Suppressor macrophage (primary cell): ENCODE results near the gene CLMN.
A peak's percentile ranks its signal among the peaks of the same experiment; 100 is the strongest.

Source experiments
- DNase-seq, 4 experiments: peaks; one replicate each; pipeline ENCODE4 v3.0.0-alpha.2; 2020 to 2022

Gene CLMN

DNA sequence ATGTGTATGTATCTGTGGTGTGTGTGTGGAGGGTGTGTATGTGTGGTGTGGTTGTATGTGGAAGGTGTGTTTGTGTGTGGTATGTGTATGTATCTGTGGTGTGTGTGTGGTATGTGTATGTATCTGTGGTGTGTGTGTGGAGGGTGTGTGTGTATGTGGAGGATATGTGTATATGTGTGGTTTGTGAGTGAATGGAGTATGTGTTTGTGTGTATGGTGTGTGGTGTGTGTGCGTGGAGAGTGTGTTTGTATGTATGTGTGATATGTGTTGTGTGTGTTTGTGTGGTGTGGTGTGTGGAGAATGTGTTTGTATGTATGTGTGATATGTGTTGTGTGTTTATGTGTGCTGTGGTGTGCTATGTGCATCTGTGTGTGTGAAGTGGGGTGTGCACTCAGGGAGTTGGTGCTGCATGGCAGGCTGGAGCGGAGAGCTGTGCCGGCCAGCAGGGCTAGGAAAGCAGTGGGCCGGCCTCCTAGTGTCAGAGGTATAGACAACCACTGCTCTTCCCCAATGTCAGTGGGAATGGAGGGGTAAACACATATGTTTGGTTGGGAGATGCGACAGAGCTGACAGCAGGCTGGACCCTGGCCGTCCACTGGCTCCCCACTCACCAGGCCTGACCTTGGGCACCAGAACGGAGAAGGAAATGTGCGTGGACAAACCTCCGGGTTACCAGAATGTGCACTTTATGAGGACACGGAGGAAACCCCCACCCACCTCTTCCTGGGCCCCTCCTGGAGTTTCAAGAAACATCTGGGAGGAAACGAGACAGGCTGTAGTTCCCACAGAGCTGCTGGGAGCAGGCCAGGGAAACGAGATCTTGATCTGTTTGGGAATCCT, 60.7 kb downstream of the CLMN start:
- peak; percentile 48 to 83 (median 72) for DNase-seq

DNA sequence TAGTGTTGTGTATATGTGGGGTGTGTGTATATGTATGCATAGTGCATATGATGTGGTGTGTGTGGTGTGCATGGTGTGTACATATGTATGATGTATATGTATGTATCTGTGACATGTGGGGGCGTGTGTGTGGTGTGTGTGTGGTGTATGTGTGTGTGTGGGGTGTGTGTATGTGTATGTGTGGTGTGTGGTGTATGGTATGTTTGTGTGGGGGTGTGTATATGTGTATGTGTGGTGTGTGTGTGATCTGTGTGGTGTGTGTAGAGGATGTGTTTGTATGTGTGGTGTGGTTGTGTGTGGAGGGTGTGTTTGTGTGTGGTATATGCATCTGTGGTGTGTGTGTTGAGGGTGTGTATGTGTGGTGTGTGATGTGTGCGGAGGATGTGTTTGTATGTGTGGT, 61.6 kb downstream of the CLMN start:
- DNase-seq, result no peak

DNA sequence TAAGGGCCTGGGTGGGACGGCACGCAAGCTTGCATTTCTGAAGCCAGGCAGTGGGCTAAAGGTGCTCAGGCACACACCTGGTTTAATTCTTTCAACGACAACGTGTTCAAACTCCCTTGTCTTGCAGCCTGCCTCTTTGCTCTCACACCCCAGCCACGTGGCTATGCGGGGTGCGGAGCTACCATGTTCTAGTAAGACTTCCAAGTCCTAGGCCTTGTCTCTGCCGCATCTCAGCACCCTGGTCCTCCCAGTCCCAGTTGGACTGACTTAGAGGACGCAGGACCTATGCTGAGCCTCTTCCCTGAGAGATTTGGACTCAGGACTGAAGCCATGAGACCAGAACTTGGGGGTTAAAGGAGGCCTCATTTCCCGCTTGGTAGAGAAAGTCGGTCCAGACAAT, 62.2 kb downstream of the CLMN start:
- no peak for DNase-seq

DNA sequence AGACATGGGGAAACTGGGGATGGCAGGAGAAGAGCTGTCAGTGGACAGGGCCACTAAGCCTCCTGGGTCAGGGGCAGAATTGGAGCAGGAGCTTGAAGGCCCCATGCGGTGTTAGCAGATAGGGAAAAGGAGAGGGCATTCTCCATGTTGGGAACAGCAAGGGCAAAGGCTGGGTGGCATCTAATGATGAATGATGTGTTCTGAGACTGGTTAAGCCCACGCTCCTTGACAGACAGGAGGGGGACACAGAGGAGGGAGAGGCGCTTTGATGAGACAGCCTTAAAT, 63.0 kb downstream of the CLMN start:
- no peak for DNase-seq

DNA sequence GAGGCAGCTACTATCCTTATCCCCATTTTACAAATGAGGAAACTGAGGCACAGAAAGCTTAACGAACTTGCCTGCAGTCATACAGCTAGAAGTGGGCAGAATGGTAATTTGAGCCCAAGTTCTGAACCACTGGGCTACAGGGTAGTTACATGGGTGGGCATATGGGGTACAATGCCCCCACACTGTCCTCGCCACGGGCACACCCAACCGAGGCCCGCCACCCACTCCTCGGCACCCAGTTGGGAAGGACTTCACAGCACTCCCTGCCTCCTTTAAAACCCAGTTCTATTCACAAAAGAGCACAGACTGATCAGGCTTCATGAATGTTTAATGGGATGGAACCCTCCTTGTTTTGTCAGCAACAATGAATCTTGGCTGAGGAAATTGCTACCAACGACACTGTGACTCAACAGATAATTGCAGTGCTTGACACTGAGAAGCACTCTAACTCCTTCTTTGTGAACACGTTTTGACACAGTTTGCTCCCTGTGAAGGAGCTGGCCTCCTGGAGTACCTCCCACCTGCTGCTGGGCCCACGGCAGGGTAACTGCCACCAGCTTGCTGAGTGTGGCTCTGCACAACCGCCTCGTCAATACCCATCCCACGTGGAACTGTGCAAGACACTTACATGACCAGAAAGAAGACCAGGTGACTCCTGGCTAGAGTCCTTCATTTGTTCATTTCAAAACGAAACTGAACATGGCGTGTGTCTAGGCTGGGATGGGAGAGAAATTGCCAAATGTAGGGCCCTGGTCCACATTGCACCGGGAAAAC, 63.5 kb downstream of the CLMN start:
- peak in 3 of 4 experiments; percentile 23 to 45 (median 29) for DNase-seq

DNA sequence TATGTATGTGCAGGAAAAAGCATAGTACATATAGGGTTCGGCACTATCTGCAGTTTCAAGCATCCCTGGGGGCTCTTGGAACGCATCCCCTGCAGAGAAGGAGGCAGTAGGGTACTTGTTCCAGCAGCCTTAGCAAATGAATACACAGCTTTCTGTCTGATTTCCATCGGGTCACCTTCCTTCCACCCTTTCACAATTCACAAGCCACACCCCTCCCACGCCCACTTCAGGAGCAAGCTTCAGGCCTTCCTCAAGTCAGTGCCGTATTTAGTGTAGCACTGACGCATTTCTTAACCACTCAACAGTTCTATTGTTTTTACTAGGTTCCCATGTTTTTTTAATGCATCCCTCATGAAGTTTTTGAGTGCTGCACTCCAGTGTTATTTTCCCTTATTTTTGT, 64.2 kb downstream of the CLMN start:
- DNase-seq, result peak; percentile 88 to 94 (median 93)

DNA sequence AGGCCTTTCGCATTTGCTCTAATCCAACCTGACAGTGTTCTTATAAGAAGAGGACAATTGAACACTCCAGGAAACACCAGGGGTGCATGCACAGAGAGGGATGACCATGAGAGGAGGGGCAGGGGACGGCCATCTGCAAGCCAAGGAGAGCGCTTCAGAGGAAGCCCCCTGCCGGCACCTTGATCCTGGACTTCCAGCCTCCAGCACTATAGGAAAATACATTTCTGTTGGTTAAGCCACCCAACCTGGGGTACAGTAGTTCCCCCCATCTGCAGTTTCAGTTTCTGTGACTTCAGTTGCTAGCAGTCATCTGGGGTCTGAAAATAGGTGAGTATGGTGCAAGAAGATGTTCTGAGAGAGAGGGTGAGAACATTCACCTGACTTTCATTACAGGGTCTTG, 64.7 kb downstream of the CLMN start:
- no peak for DNase-seq

DNA sequence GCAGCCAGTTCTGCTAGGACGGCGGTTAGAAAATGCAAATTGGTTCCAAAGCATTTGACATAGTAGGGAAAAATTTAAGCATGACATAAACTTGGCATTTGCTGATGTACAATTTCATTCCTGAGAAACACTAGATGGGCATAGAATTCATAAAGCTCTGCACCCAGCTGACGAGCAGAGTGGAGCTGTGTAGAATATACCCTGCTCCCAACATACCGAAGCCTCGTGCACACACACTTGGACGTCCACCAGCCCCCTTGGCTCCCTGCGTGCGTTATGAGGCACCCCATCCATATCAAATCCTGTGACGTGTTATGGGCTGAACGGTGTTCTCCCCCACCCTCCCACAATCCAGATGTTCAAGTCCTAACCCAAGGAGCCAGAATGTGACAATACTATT, 65.4 kb downstream of the CLMN start:
- DNase-seq, result no peak

DNA sequence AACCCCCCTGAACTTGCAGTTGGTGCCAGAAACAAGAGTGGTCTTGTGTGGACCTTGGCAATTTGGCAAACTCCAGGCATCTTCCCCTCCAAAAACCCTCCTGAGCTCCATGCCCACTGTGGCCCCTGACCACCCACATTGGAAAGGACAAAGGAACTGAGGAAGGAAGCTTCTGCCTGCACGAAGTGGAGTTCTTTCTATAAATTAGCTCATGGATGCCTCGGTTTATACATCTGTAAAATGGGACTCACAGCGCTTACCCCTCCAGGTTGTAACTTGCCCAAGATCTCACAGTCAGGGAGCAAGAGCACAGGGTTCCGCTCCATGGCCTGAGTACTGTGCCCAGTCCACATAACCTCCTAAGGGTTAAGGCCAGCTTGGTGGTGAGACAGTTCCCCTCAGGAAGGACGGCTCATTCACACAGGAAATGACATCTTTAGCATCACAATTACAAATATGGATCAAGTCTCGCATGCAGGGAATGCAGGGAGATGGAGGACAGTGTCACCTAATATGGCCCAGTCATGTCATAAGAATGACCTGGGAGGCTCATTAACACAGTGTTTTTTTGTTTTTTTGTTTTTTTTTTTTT, 66.6 kb downstream of the CLMN start:
- peak in 3 of 4 experiments; percentile 11 to 37 (median 16) for DNase-seq

DNA sequence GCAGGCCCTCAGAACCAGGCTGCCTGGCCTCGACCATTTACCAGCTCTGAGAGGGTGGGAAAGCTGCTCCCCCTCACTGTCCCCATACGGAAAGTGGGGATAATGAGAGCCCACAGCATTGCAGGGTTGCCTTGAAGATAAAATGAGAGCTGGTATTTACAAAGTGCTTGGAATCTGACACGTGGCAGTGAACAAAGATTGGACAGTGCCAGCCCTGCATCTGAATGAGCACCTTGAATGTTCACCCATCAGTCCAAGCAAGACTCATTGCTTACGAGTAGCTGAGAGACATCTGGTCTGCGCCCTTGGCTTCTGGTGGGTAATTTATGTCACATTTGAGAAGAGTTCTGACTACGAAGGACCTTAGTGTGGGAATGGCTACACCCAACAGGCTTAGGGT, 67.5 kb downstream of the CLMN start:
- no peak for DNase-seq

DNA sequence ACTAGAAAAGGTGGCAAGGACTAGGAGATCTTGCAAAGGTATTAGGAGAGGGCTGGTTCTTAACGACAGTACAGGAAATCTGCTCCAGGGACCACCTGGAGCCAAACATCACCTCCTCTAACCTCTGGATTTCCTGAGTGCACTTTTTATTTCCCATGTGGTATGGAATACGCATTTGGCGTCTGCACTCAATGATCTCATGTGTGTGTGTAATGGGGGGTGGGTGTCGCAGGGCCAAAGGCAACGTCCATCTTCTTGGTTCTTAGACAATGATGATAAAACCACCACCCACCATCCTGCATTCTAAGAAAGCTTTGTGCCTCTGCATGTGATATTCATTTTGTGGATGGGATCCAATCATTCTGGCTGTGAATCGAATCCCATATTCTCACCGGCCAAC, 68.8 kb downstream of the CLMN start:
- DNase-seq, result no peak

DNA sequence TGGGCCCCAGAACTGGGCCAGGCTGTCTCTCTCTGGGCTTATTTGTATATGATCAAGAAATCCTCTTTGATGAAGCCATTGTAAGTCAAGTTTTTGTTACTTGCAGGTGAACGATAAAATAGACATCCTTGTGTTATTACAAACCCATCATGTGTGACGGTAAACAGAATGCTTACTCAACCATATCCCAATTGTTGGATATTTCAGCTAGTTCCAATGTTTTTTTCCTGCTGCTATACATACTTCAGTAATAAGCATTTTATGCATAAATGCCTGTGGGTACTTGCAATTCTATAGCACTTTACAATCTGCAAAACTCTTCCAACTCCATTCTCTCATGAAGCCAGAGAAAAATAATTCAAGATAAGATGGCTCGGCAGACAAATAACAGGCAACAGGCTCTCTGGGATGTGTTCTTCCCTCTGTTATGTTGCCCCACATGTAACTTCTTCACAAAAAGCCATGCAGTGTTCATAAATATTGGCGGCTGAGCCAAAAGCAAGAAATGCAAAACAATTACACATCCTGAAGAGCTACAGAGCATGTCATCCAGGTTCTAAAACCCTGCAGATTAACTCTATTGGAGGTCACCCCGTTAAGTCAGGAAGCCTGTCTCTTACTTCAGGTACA, 69.5 kb downstream of the CLMN start:
- no peak for DNase-seq

DNA sequence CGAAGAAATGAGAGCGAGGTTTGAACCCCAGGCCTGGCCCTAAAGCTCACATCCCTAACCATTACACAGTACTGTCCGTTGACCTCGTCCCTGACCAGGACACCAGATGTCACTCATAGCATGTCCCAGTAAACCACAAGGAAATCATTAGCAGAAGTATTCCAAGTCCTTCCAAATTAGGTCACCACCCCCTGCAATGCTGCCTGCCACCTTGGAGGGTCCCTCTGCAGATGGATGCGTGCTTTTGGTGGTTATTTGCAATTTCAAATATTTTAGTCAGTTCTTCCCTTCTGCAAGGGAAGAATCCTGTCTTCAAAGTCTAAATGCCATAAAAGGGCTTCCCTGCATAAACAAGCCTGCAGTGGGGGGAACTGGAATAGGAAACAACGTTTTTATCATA, 71.3 kb downstream of the CLMN start:
- DNase-seq, result peak in 3 of 4 experiments; percentile 13 to 26 (median 25)

DNA sequence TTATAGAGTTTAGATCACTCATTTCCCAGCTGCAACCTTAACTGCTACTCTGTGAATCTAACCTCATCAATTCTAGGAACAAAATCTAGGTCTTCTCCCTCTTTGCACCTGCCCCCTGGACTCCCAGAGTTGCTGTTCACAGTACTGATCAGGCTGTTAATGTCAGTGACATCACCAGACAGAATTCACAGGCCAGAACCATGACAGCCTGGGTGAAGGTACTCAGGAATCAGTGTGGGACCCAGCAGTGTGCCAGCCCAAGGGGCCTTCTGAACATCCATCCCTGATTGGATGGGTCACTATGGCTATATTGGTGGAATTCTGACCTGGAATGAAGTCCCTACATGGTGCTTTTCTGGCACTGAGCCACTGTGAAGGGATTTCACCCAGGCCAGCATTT, 72.8 kb downstream of the CLMN start:
- DNase-seq, result no peak

DNA sequence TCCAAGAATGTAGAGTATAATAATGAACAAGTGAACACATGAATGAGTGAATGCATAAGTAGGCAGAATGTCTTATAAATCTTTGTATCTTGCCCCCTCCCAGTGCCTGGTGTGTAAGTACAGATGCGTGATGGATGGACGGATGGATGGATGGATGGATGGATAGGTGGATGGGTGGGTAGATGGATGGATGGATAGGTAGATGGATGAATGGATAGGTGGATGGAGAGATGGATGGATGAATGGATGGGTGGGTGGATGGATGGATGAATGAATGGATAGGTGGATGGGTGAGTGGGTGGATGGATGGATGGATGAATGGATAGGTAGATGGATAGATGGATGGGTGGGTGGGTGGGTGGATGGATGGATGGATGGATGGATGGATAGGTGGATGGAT, 74.4 kb downstream of the CLMN start:
- DNase-seq, result no peak

DNA sequence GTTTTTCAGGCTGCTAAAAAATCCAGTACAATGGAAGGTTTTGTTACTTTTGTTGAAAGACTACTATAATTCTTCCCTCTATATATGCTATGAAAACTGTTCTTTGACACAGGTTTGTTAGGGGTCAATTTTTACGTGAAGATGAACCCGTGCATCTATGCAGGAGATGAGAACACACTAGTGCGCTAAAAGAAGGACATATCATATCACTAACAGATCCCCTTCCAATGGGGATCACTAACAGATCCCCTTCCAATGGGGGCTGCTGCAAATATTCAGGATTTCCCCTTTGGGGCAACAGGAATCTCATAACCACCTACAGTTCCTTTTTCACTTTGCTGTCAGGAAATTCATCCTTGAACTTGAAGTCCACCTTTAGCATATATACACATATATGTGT, 75.1 kb downstream of the CLMN start:
- no peak for DNase-seq

DNA sequence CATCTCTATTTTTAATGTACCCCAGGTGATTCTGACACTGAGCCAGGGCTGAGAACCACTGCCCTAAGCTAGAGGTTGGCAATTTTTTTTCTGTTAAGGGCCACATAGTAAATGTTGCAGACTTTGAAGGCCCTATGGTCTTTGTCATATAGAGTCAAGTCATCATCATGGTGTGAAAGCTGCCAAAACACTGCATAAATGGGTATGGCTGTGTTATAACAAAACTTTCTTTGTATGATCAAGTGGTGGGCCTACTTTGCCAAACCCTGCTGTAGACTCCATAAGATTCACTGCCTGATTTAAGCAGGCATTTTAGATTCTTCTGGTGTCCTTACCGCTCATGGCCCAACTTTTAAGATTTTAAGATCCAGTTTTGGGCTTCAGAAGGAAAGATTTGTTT, 76.8 kb downstream of the CLMN start:
- DNase-seq, result no peak

DNA sequence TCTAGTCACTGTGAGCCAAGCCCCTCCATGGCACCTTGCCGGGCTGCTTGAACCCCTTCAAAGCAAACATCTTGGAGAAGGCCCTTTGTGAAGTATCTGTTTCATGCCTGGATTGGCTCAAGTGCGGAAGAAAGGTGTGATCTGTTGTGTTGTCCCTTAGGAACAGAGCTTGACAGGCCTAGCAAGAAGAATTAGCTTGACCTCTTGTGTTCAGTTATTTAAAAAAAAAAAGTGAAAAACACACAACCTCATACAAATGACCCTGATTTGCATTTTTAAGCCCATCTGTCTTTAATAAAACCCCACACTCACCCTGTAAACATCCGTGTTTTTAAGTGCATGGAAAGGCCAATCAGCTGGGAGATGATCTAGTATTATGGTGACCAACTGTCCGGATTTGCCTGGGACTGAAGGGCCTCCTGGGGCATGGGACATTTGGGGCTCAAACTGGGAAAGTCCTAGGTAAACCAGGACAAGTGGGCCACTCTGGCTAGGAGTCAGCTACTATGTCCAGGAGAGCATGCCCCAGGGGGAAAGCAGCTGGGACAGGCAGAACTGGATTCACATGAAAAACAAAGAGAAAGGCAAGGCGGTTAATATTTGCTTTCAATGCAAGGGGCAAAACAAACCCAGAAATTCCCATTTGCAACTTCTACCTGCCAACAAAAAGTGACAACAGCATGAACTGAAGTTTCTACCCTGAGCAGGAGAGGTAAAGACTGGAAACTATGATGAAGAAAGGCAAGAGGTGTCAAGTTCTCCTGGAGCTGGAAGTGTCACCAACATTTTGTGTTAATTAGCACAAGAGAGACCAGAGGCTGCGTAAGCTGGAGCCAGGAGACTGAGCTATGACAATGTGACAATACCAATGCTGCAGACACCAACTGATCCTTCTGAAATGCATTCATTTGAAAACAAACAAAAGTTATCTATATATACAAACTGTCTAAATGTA, 78.6 kb downstream of the CLMN start:
- no peak for DNase-seq

DNA sequence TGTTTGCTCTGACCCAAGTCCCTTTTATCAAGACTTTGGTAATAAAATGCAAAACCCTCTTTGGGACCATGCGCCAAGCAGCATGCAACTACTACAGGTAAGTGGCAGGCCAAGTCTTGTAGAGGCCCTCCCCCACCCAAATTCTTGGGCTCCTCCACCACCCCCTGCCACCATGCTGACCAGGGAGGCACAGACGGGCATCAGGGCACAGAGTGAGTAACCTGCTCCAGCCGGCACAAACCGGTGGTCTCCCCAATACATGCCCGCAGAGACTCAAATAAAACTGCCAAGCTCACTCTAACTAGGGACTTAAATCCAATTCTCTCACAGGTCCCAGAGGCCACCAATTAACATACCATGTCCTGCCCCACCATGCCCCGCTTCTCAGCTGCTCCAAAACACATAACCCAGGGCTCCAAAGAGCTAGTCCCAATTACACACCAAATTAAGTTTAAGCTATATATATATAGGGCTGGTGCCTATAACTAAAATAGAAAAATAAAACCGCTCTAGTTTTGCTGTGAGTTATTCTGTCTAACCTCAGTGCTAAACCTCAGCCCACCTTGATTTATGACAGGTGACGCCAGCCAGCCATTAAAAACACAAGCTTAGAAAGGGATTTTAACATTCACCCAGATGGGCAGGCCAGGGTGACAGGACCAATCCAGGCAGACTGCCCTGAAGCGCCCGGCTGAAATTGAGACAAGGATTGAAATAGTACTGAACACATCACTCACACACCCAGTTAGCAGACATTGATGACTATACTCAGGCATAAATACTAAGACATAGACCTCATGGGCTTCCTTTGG, 81.0 kb downstream of the CLMN start:
- no peak for DNase-seq

DNA sequence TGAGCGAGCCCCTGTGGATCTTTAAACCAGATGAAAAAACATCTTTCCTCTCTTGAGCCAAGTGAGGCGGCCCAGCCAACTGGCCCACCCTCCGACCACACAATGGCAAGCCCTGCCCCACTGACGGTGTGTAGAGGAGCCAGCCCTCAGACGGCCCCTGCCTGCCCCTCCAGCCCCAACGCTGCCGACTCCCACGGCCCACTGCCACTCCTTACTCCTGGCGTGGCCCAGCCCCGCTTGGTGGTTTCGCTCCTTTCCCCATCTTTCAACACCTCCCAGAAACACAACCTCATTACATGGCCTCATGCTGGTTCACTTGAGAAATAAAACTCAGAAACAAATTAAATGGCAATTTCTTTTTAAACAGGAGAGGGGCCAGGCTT, 81.8 kb downstream of the CLMN start:
- no peak for DNase-seq
